ENCODE measurements around the gene DPEP1. TPM values are rescaled to one million over a fixed set of nuclear protein-coding genes. Genes with fewer than 3 reads are reported as not detected.
"Not testable (repeated sequence)": the region's sequence is repeated elsewhere in the genome, so short reads cannot be mapped to it uniquely, and the experiment has no call there.

Gene DPEP1
- total and polyA plus RNA-seq, 2 donors from 2014 or later, result 24.2 to 433 TPM

- H3K4me3 ChIP-seq (ENCODE audit: low read length in 3 of 3), result no peak overlapping the region
- no peak overlapping the region for H3K9ac ChIP-seq (ENCODE audit: low read length in 3 of 3)
- no peaks in the 10 kb centered on the region for H3K9me3 ChIP-seq (ENCODE audit: control insufficient read depth in 2 of 3, insufficient read depth in 1 of 3, low read length in 3 of 3)
- no peaks in the 10 kb centered on the region for H3K36me3 ChIP-seq (ENCODE audit: control insufficient read depth in 2 of 3, insufficient read depth in 3 of 3, low read length in 3 of 3)
- H3K4me1 ChIP-seq (ENCODE audit: control insufficient read depth in 2 of 3, insufficient read depth in 2 of 3, low read depth in 1 of 3, low read length in 3 of 3), result peaks cover 0 to 10% (median 8%) of the 10 kb centered on the region in 3 donors
- DNase-seq, result no peak
- TF ChIP-seq CTCF (IDR thresholded peaks at IDR 0.05; ENCODE audit: borderline replicate concordance, extremely low read depth, insufficient read depth), result no peak
- intact Hi-C loops (cut with DNase I), result no loop called here
- no peak for FAIRE-seq
- H3K27ac ChIP-seq (ENCODE audit: low read depth in 2 of 2, low read length in 2 of 2), result no peak overlapping the region
- H3K27me3 ChIP-seq (ENCODE audit: control insufficient read depth, insufficient read depth, low read length), result no peaks in the 10 kb centered on the region
Observed at GRCh38 chr16:89624777-89625761, 11.6 kb downstream of the DPEP1 start.

GRCh38 chr16:89629827-89630610 is 16.6 kb downstream of the DPEP1 start:
- intact Hi-C loops (cut with DNase I), result no loop called here
- no peak for TF ChIP-seq CTCF (IDR thresholded peaks at IDR 0.05; ENCODE audit: borderline replicate concordance, extremely low read depth, insufficient read depth)
- H3K4me3 ChIP-seq (ENCODE audit: low read length in 3 of 3), result peak overlapping the region in 2 of 3 donors; percentile 49 to 57
- peaks cover 3% of the 10 kb centered on the region for H3K27me3 ChIP-seq (ENCODE audit: control insufficient read depth, insufficient read depth, low read length)
- no peak overlapping the region for H3K27ac ChIP-seq (ENCODE audit: low read depth in 2 of 2, low read length in 2 of 2)
- peaks cover 0 to 4% (median 2%) of the 10 kb centered on the region in 3 donors for H3K36me3 ChIP-seq (ENCODE audit: control insufficient read depth in 2 of 3, insufficient read depth in 3 of 3, low read length in 3 of 3)
- peaks cover 0 to 7% (median 4%) of the 10 kb centered on the region in 3 donors for H3K4me1 ChIP-seq (ENCODE audit: control insufficient read depth in 2 of 3, insufficient read depth in 2 of 3, low read depth in 1 of 3, low read length in 3 of 3)
- no peak for DNase-seq
- H3K9ac ChIP-seq (ENCODE audit: low read length in 3 of 3), result no peak overlapping the region
- H3K9me3 ChIP-seq (ENCODE audit: control insufficient read depth in 2 of 3, insufficient read depth in 1 of 3, low read length in 3 of 3), result no peaks in the 10 kb centered on the region
- no peak for FAIRE-seq

GRCh38 chr16:89633064-89633631 is 19.7 kb downstream of the DPEP1 start:
- Histone ChIP-seq H3K9me3 (ENCODE audit: control insufficient read depth in 2 of 3, insufficient read depth in 1 of 3, low read length in 3 of 3) (no peaks in the 10 kb centered on the region), H3K27me3 (ENCODE audit: control insufficient read depth, insufficient read depth, low read length) (peaks cover 3% of the 10 kb centered on the region), H3K9ac (ENCODE audit: low read length in 3 of 3) (no peak overlapping the region), H3K36me3 (ENCODE audit: control insufficient read depth in 2 of 3, insufficient read depth in 3 of 3, low read length in 3 of 3) (peaks cover 0 to 4% (median 2%) of the 10 kb centered on the region in 3 donors), H3K4me1 (ENCODE audit: control insufficient read depth in 2 of 3, insufficient read depth in 2 of 3, low read depth in 1 of 3, low read length in 3 of 3) (peaks cover 0 to 7% (median 4%) of the 10 kb centered on the region in 3 donors), H3K4me3 (ENCODE audit: low read length in 3 of 3) (peak overlapping the region in 2 of 3 donors; percentile 5 to 18), H3K27ac (ENCODE audit: low read depth in 2 of 2, low read length in 2 of 2) (no peak overlapping the region)
- intact Hi-C loops (cut with DNase I), result no loop called here
- FAIRE-seq (no peak), DNase-seq (no peak)
- no peak for TF ChIP-seq CTCF (IDR thresholded peaks at IDR 0.05; ENCODE audit: borderline replicate concordance, extremely low read depth, insufficient read depth)

- H3K36me3 ChIP-seq (ENCODE audit: control insufficient read depth in 2 of 3, insufficient read depth in 3 of 3, low read length in 3 of 3); H3K4me1 ChIP-seq (ENCODE audit: control insufficient read depth in 2 of 3, insufficient read depth in 2 of 3, low read depth in 1 of 3, low read length in 3 of 3); intact Hi-C loops (cut with DNase I); H3K4me3 ChIP-seq (ENCODE audit: low read length in 3 of 3); H3K27ac ChIP-seq (ENCODE audit: low read depth in 2 of 2, low read length in 2 of 2); FAIRE-seq; H3K9me3 ChIP-seq (ENCODE audit: control insufficient read depth in 2 of 3, insufficient read depth in 1 of 3, low read length in 3 of 3); DNase-seq; H3K9ac ChIP-seq (ENCODE audit: low read length in 3 of 3); H3K27me3 ChIP-seq (ENCODE audit: control insufficient read depth, insufficient read depth, low read length): not testable (repeated sequence)
Observed at GRCh38 chr16:89634463-89635385, 21.3 kb downstream of the DPEP1 start.
